Mammary epithelial cell (primary cell): ENCODE results near the gene SRGAP3.

ENCODE experiments used
- CTCF ChIP-seq, 2 donors: IDR thresholded peaks in 1 of 2; conservative IDR thresholded peaks in 1 of 2; 2 replicates each; pipeline ENCODE4 v1.5.1; 2011 to 2012; ENCODE audit warnings: inconsistent platforms in 2 of 2, low read length in 2 of 2, mild to moderate bottlenecking in 2 of 2, control low read depth in 1 of 2, low read depth in 1 of 2; ENCODE audit not compliant: insufficient read depth in 1 of 2; ENCODE audit errors: extremely low read depth in 1 of 2
- EZH2 ChIP-seq: IDR thresholded peaks from 2 replicates; pipeline ENCODE4 v1.6.1; 2012; ENCODE audit warnings: low read length, inconsistent platforms, borderline replicate concordance

- TF ChIP-seq CTCF (conservative IDR thresholded peaks at IDR 0.05 in 1 of 2, IDR thresholded peaks at IDR 0.05 in 1 of 2; ENCODE audit: extremely low read depth in 1 of 2, insufficient read depth in 1 of 2, low read depth in 1 of 2, low read length in 2 of 2) (no peak), EZH2 (no peak)
These were observed 207.8 kb downstream of the SRGAP3 start for GRCh38 chr3:9041626-9042025.
